Measurements from ENCODE around the gene LHX8.
"Not testable (repeated sequence)": the region's sequence is repeated elsewhere in the genome, so short reads cannot be mapped to it uniquely, and the experiment has no call there.

The LHX8 gene

GRCh38 chr1:75133750-75134646 lies at the start of gene LHX8:
Gene LHX8, plus strand, starts transcription at chr1:75134388. Its CDS starts 2,227 bp downstream, at chr1:75136615.
- DNase-seq (ENCODE audit: low spot score), result no peak

GRCh38 chr1:75085931-75086330 lies 48.3 kb upstream of the LHX8 start:
- DNase-seq (ENCODE audit: low spot score), result no peak

GRCh38 chr1:75087278-75087677 lies 46.9 kb upstream of the LHX8 start:
- no peak for DNase-seq (ENCODE audit: low spot score)

GRCh38 chr1:75092141-75092540 lies 42.0 kb upstream of the LHX8 start:
- DNase-seq (ENCODE audit: low spot score), result no peak

GRCh38 chr1:75097654-75098053 lies 36.5 kb upstream of the LHX8 start:
- no peak for DNase-seq (ENCODE audit: low spot score)

GRCh38 chr1:75099581-75099980 lies 34.6 kb upstream of the LHX8 start:
- no peak for DNase-seq (ENCODE audit: low spot score)

- no peak for DNase-seq (ENCODE audit: low spot score)
These were observed 33.6 kb upstream of the LHX8 start for GRCh38 chr1:75100481-75101092.

- DNase-seq (ENCODE audit: low spot score), result not testable (repeated sequence)
These were observed 21.7 kb upstream of the LHX8 start for GRCh38 chr1:75112362-75112951.

- DNase-seq (ENCODE audit: low spot score), result no peak
These were observed 18.5 kb upstream of the LHX8 start for GRCh38 chr1:75115654-75116053.

GRCh38 chr1:75123756-75124155 lies 10.4 kb upstream of the LHX8 start:
- DNase-seq (ENCODE audit: low spot score), result no peak

GRCh38 chr1:75124510-75124909 lies 9.7 kb upstream of the LHX8 start:
- no peak for DNase-seq (ENCODE audit: low spot score)

- DNase-seq (ENCODE audit: low spot score), result no peak
These were observed 8.9 kb upstream of the LHX8 start for GRCh38 chr1:75125161-75125726.

GRCh38 chr1:75126611-75127101 lies 7.5 kb upstream of the LHX8 start:
- no peak for DNase-seq (ENCODE audit: low spot score)

GRCh38 chr1:75127916-75128717 lies 6.1 kb upstream of the LHX8 start:
- no peak for DNase-seq (ENCODE audit: low spot score)

GRCh38 chr1:75129660-75129982 lies 4.6 kb upstream of the LHX8 start:
- no peak for DNase-seq (ENCODE audit: low spot score)

GRCh38 chr1:75129983-75130789 lies 4.0 kb upstream of the LHX8 start:
- DNase-seq (ENCODE audit: low spot score), result no peak

- DNase-seq (ENCODE audit: low spot score), result no peak
These were observed 3.2 kb upstream of the LHX8 start for GRCh38 chr1:75130865-75131564.

GRCh38 chr1:75131565-75132241 lies 2.5 kb upstream of the LHX8 start:
- no peak for DNase-seq (ENCODE audit: low spot score)

- DNase-seq (ENCODE audit: low spot score), result no peak
These were observed 1.9 kb upstream of the LHX8 start for GRCh38 chr1:75132242-75132811.
